ENCODE data around the gene AOC2.

Gene AOC2

DNA sequence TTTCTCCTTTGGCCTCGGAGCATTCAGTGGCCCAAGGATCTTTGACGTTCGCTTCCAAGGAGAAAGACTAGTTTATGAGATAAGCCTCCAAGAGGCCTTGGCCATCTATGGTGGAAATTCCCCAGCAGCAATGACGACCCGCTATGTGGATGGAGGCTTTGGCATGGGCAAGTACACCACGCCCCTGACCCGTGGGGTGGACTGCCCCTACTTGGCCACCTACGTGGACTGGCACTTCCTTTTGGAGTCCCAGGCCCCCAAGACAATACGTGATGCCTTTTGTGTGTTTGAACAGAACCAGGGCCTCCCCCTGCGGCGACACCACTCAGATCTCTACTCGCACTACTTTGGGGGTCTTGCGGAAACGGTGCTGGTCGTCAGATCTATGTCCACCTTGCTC, 8.0 kb downstream of the AOC2 start:
- H3K36me3 ChIP-seq (ENCODE audit: insufficient read depth, low read length) = no peaks in the 10 kb centered on the region
- H3K9ac ChIP-seq (ENCODE audit: low read depth, low read length, poor library complexity, severe bottlenecking) = no peak overlapping the region
- no peaks in the 10 kb centered on the region for H3F3A ChIP-seq (ENCODE audit: low read depth)
- no peaks in the 10 kb centered on the region for H3K4me1 ChIP-seq (ENCODE audit: insufficient read depth, low read length, poor library complexity, severe bottlenecking)
- TF ChIP-seq, protein P1, sequence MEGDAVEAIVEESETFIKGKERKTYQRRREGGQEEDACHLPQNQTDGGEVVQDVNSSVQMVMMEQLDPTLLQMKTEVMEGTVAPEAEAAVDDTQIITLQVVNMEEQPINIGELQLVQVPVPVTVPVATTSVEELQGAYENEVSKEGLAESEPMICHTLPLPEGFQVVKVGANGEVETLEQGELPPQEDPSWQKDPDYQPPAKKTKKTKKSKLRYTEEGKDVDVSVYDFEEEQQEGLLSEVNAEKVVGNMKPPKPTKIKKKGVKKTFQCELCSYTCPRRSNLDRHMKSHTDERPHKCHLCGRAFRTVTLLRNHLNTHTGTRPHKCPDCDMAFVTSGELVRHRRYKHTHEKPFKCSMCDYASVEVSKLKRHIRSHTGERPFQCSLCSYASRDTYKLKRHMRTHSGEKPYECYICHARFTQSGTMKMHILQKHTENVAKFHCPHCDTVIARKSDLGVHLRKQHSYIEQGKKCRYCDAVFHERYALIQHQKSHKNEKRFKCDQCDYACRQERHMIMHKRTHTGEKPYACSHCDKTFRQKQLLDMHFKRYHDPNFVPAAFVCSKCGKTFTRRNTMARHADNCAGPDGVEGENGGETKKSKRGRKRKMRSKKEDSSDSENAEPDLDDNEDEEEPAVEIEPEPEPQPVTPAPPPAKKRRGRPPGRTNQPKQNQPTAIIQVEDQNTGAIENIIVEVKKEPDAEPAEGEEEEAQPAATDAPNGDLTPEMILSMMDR (conservative IDR thresholded peaks at IDR 0.05; ENCODE audit: low read length) = no peak
- no peak for TF ChIP-seq EZH2phosphoT487 (IDR thresholded peaks at IDR 0.05; ENCODE audit: borderline replicate concordance)
- no peaks in the 10 kb centered on the region for H3K27me3 ChIP-seq (ENCODE audit: insufficient read depth, low read length, poor library complexity, severe bottlenecking)
- no peak overlapping the region for H3K4me2 ChIP-seq (ENCODE audit: low read depth, low read length, poor library complexity, severe bottlenecking)
- no peaks in the 10 kb centered on the region for H4K20me1 ChIP-seq (ENCODE audit: insufficient read depth, low read length, poor library complexity, severe bottlenecking)
- H2AFZ ChIP-seq (ENCODE audit: low read length) = no peak overlapping the region
- no peak overlapping the region for H3K4me3 ChIP-seq (ENCODE audit: low read length, poor library complexity, severe bottlenecking)
- H3K9me3 ChIP-seq (ENCODE audit: insufficient read depth, low read depth, low read length) = no peaks in the 10 kb centered on the region
- H3K79me2 ChIP-seq (ENCODE audit: insufficient read depth, low read length) = no peaks in the 10 kb centered on the region
- no peaks in the 10 kb centered on the region for H3K9me2 ChIP-seq (replicated peaks; ENCODE audit: low read depth, low read length)

DNA sequence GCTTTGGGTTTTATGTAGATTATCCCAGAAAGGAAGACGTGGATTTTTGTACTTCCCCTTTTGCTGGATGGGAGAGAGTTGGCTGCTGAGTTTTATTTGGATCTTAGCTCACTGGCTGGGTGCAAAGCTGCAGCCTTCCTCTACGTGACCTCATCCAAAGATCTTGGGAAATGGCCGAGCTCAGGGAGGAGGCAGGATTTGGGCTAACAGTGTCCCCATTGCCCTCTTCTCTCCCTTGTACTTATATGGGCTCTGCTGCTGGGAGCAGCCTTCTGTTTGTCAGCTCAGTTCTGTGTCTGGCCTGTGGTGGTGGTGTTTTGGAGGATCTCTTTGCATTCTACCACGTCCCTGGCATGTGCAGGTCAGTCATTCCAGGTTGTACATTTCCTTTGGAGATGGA, 8.6 kb downstream of the AOC2 start:
- no peaks in the 10 kb centered on the region for H3F3A ChIP-seq (ENCODE audit: low read depth)
- no peaks in the 10 kb centered on the region for H3K9me2 ChIP-seq (replicated peaks; ENCODE audit: low read depth, low read length)
- no peaks in the 10 kb centered on the region for H4K20me1 ChIP-seq (ENCODE audit: insufficient read depth, low read length, poor library complexity, severe bottlenecking)
- H2AFZ ChIP-seq (ENCODE audit: low read length) = no peak overlapping the region
- no peak overlapping the region for H3K9ac ChIP-seq (ENCODE audit: low read depth, low read length, poor library complexity, severe bottlenecking)
- H3K4me3 ChIP-seq (ENCODE audit: low read length, poor library complexity, severe bottlenecking) = no peak overlapping the region
- H3K79me2 ChIP-seq (ENCODE audit: insufficient read depth, low read length) = no peaks in the 10 kb centered on the region
- H3K4me2 ChIP-seq (ENCODE audit: low read depth, low read length, poor library complexity, severe bottlenecking) = no peak overlapping the region
- TF ChIP-seq, protein P1 (conservative IDR thresholded peaks at IDR 0.05; ENCODE audit: low read length) = no peak
- TF ChIP-seq EZH2phosphoT487 (IDR thresholded peaks at IDR 0.05; ENCODE audit: borderline replicate concordance) = no peak
- H3K27me3 ChIP-seq (ENCODE audit: insufficient read depth, low read length, poor library complexity, severe bottlenecking) = no peaks in the 10 kb centered on the region
- no peaks in the 10 kb centered on the region for H3K36me3 ChIP-seq (ENCODE audit: insufficient read depth, low read length)
- no peaks in the 10 kb centered on the region for H3K4me1 ChIP-seq (ENCODE audit: insufficient read depth, low read length, poor library complexity, severe bottlenecking)
- H3K9me3 ChIP-seq (ENCODE audit: insufficient read depth, low read depth, low read length) = no peaks in the 10 kb centered on the region

DNA sequence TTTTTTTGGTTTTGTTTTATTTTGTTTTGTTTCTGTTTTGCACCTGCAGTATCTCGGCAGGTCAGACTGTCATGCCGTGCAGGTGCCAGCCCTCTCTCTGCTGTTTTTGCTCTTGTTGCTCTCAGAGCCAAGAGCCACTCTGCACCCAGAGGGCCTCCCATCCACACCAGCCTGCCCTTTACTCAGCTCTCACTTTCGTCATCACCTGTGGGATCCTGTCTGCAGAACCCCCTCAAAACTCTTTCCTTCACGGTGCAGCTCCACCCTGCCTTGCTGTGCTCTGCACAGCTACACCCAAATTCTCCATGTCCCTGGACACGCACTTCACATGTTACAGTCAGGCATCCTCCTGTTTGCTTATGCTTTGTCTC, 9.2 kb downstream of the AOC2 start:
- Histone ChIP-seq H2AFZ (ENCODE audit: low read length) (no peak overlapping the region), H3K4me3 (ENCODE audit: low read length, poor library complexity, severe bottlenecking) (no peak overlapping the region), H3K4me2 (ENCODE audit: low read depth, low read length, poor library complexity, severe bottlenecking) (no peak overlapping the region), H3K9me3 (ENCODE audit: insufficient read depth, low read depth, low read length) (no peaks in the 10 kb centered on the region), H3K4me1 (ENCODE audit: insufficient read depth, low read length, poor library complexity, severe bottlenecking) (no peaks in the 10 kb centered on the region), H3K36me3 (ENCODE audit: insufficient read depth, low read length) (no peaks in the 10 kb centered on the region), H3K9me2 (replicated peaks; ENCODE audit: low read depth, low read length) (no peaks in the 10 kb centered on the region), H3F3A (ENCODE audit: low read depth) (no peaks in the 10 kb centered on the region), H3K9ac (ENCODE audit: low read depth, low read length, poor library complexity, severe bottlenecking) (no peak overlapping the region), H4K20me1 (ENCODE audit: insufficient read depth, low read length, poor library complexity, severe bottlenecking) (no peaks in the 10 kb centered on the region), H3K79me2 (ENCODE audit: insufficient read depth, low read length) (no peaks in the 10 kb centered on the region), H3K27me3 (ENCODE audit: insufficient read depth, low read length, poor library complexity, severe bottlenecking) (no peaks in the 10 kb centered on the region)
- no peak for TF ChIP-seq EZH2phosphoT487 (IDR thresholded peaks at IDR 0.05; ENCODE audit: borderline replicate concordance)
- TF ChIP-seq, protein P1 (conservative IDR thresholded peaks at IDR 0.05; ENCODE audit: low read length) = no peak
